H1 (cell line): Measurements from ENCODE around the gene NAV2. TPM values are rescaled to one million over a fixed set of nuclear protein-coding genes. Genes with fewer than 3 reads are reported as not detected.

ENCODE experiments used
- CTCF ChIA-PET: fragments of 300-600 bp; sonication (Branson Sonifier 250); formaldehyde crosslinking; loops from one replicate; lab custom pipeline; 2021; ENCODE audit not compliant: partially characterized antibody; lab: Charles Lee
- POLR2A ChIA-PET: fragments of 300-600 bp; sonication (Branson Sonifier 250); formaldehyde crosslinking; loops from one replicate; lab custom pipeline; 2021; ENCODE audit warnings: inconsistent platforms; ENCODE audit not compliant: partially characterized antibody; lab: Charles Lee
- DNase-seq, 2 experiments: peaks; one replicate each; pipeline versions ENCODE4 v3.0.0 to v3.0.0-alpha.2; 2010 to 2022; ENCODE audit warnings: low spot score in 2 of 2, low read depth in 1 of 2, mixed read lengths in 1 of 2
- FAIRE-seq: peaks from 2 replicates; lab custom pipeline; 2011; peaks lifted over from hg19 to GRCh38; lab: Jason Lieb, UNC
- H2AFZ ChIP-seq: 2 replicates; pipeline ENCODE4 v1.8.1; 2012; ENCODE audit warnings: low read length, inconsistent platforms
- H2AK5ac ChIP-seq: 2 replicates; pipeline ENCODE4 v1.6.1; 2013; ENCODE audit warnings: low read depth, low read length
- H2BK120ac ChIP-seq: replicated peaks from 2 replicates; pipeline ENCODE3; 2013; ENCODE audit warnings: low read depth, low read length, inconsistent platforms
- H2BK12ac ChIP-seq: 2 replicates; pipeline ENCODE4 v1.6.1; 2013; ENCODE audit warnings: low read depth, low read length
- H2BK15ac ChIP-seq: 2 replicates; pipeline ENCODE4 v1.6.1; 2013; ENCODE audit warnings: low read length
- H2BK20ac ChIP-seq: 2 replicates; pipeline ENCODE4 v1.6.1; 2013; ENCODE audit warnings: low read length
- H2BK5ac ChIP-seq: 2 replicates; pipeline ENCODE4 v1.6.1; 2013; ENCODE audit warnings: low read depth, low read length
- H3K14ac ChIP-seq: 2 replicates; pipeline ENCODE4 v1.6.1; 2013; ENCODE audit warnings: inconsistent platforms; ENCODE audit not compliant: insufficient read length
- H3K18ac ChIP-seq: 2 replicates; pipeline ENCODE4 v1.6.1; 2013; ENCODE audit warnings: low read length; ENCODE audit errors: extremely low read depth
- H3K23ac ChIP-seq: 2 replicates; pipeline ENCODE4 v1.6.1; 2013; ENCODE audit warnings: inconsistent platforms; ENCODE audit not compliant: insufficient read length
- H3K23me2 ChIP-seq: 2 replicates; pipeline ENCODE4 v1.6.1; 2013; ENCODE audit warnings: low read depth, low read length
- H3K27ac ChIP-seq: 2 replicates; pipeline ENCODE4 v1.6.1; 2011; ENCODE audit warnings: low read depth, low read length, inconsistent platforms
- H3K27me3 ChIP-seq, 4 experiments: replicated peaks in 1 of 4; 1 replicate in 1 of 4; 2 replicates in 3 of 4; pipeline versions ENCODE4 v1.6.1 to v1.8.1; 2011 to 2013; ENCODE audit warnings: low read length in 3 of 4, mild to moderate bottlenecking in 3 of 4, inconsistent platforms in 2 of 4, mixed read lengths in 2 of 4, moderate library complexity in 1 of 4; ENCODE audit not compliant: control insufficient read depth in 3 of 4, insufficient read depth in 3 of 4; ENCODE audit errors: extremely low read depth in 1 of 4
- H3K36me3 ChIP-seq, 4 experiments: 2 replicates each; pipeline versions ENCODE4 v1.6.1 to v1.8.1; 2011 to 2013; ENCODE audit warnings: mild to moderate bottlenecking in 4 of 4, low read length in 3 of 4, moderate library complexity in 2 of 4, control low read depth in 1 of 4, inconsistent platforms in 1 of 4; ENCODE audit not compliant: insufficient read depth in 4 of 4, control insufficient read depth in 2 of 4
- H3K4ac ChIP-seq: replicated peaks from 2 replicates; pipeline ENCODE3; 2013; ENCODE audit warnings: low read length, low read depth, mixed read lengths, inconsistent platforms; ENCODE audit not compliant: insufficient read length
- H3K4me1 ChIP-seq, 4 experiments: replicated peaks in 1 of 4; 1 replicate in 1 of 4; 2 replicates in 3 of 4; pipeline versions ENCODE4 v1.6.1 to v1.8.1; 2011 to 2013; ENCODE audit warnings: low read length in 3 of 4, inconsistent platforms in 2 of 4, mixed read lengths in 1 of 4; ENCODE audit not compliant: insufficient read depth in 4 of 4, control insufficient read depth in 3 of 4
- H3K4me2 ChIP-seq, 2 experiments: 2 replicates each; pipeline versions ENCODE4 v1.6.1 to v1.8.1; 2011 to 2013; ENCODE audit warnings: low read depth in 2 of 2, low read length in 2 of 2, control low read depth in 1 of 2, inconsistent platforms in 1 of 2, mild to moderate bottlenecking in 1 of 2; ENCODE audit not compliant: insufficient read depth in 1 of 2
- H3K4me3 ChIP-seq, 4 experiments: fragments of 200-600, 300-600 bp in 1 of 4; sonication (generic), shearing (Covaris generic), sonication (Bioruptor Twin) in 1 of 4; 2 replicates each; pipeline versions ENCODE4 v1.5.1 to v1.8.1; 2011 to 2016; ENCODE audit warnings: low read length in 4 of 4, low read depth in 3 of 4, control low read depth in 2 of 4, inconsistent platforms in 2 of 4, mild to moderate bottlenecking in 2 of 4, mixed read lengths in 1 of 4, moderate library complexity in 1 of 4; ENCODE audit not compliant: insufficient read depth in 2 of 4; ENCODE audit errors: extremely low read depth in 1 of 4
- H3K56ac ChIP-seq: replicated peaks from 2 replicates; pipeline ENCODE3; 2013; ENCODE audit warnings: low read depth, mild to moderate bottlenecking, mixed read lengths, low read length, inconsistent platforms; ENCODE audit not compliant: insufficient read length
- H3K79me1 ChIP-seq: 2 replicates; pipeline ENCODE4 v1.6.1; 2013; ENCODE audit warnings: low read depth, low read length, control low read depth
- H3K79me2 ChIP-seq, 2 experiments: 2 replicates each; pipeline versions ENCODE4 v1.6.1 to v1.8.1; 2012 to 2013; ENCODE audit warnings: low read length in 2 of 2, mild to moderate bottlenecking in 2 of 2, inconsistent platforms in 1 of 2; ENCODE audit not compliant: insufficient read depth in 2 of 2, control insufficient read depth in 1 of 2
- H3K9ac ChIP-seq, 4 experiments: replicated peaks in 1 of 4; 1 replicate in 1 of 4; 2 replicates in 3 of 4; pipeline versions ENCODE4 v1.6.1 to v1.8.1; 2011 to 2013; ENCODE audit warnings: low read depth in 3 of 4, low read length in 3 of 4, control low read depth in 2 of 4, mild to moderate bottlenecking in 2 of 4, moderate library complexity in 2 of 4, inconsistent platforms in 1 of 4; ENCODE audit errors: extremely low read depth in 1 of 4
- H3K9me3 ChIP-seq, 2 experiments: 2 replicates each; pipeline versions ENCODE4 v1.6.1 to v1.8.1; 2012 to 2013; ENCODE audit warnings: mild to moderate bottlenecking in 2 of 2, moderate library complexity in 2 of 2, control low read depth in 1 of 2, inconsistent platforms in 1 of 2, low read depth in 1 of 2, low read length in 1 of 2, mixed read lengths in 1 of 2; ENCODE audit not compliant: insufficient read depth in 2 of 2
- H4K20me1 ChIP-seq, 2 experiments: replicated peaks in 1 of 2; 2 replicates each; pipeline versions ENCODE3 to v1.8.1; 2011 to 2013; ENCODE audit warnings: inconsistent platforms in 2 of 2, low read length in 2 of 2, mild to moderate bottlenecking in 1 of 2; ENCODE audit not compliant: insufficient read depth in 2 of 2, control insufficient read depth in 1 of 2
- H4K5ac ChIP-seq: 2 replicates; pipeline ENCODE4 v1.6.1; 2013; ENCODE audit warnings: low read length, low read depth, mixed read lengths, inconsistent platforms; ENCODE audit not compliant: insufficient read length
- H4K8ac ChIP-seq: 2 replicates; pipeline ENCODE4 v1.8.0; 2013; ENCODE audit warnings: mild to moderate bottlenecking, moderate library complexity, low read length, inconsistent platforms; ENCODE audit not compliant: insufficient read depth; ENCODE audit errors: extremely low read depth
- H4K91ac ChIP-seq: replicated peaks from 2 replicates; pipeline ENCODE3; 2013; ENCODE audit warnings: low read length, mixed read lengths, inconsistent platforms; ENCODE audit not compliant: insufficient read length
- BACH1 ChIP-seq: IDR thresholded peaks from 2 replicates; pipeline ENCODE4 v1.6.1; 2012; ENCODE audit warnings: low read length, improper control_type of control experiment
- EZH2 ChIP-seq: fragments of 200-600 bp; sonication (generic); IDR thresholded peaks from 2 replicates; pipeline ENCODE4 v1.7.1; 2012; ENCODE audit warnings: low read depth, mild to moderate bottlenecking, moderate library complexity, low read length, inconsistent platforms; ENCODE audit not compliant: severe bottlenecking
- NANOG ChIP-seq: IDR thresholded peaks from 2 replicates; pipeline ENCODE4 v1.6.1; 2011; ENCODE audit warnings: low read length, low read depth, mild to moderate bottlenecking, inconsistent platforms; ENCODE audit not compliant: insufficient read depth, poor library complexity, severe bottlenecking
- SIX5 ChIP-seq: IDR thresholded peaks from 2 replicates; pipeline ENCODE4 v1.6.1; 2011; ENCODE audit warnings: mild to moderate bottlenecking, low read depth, low read length
- SP4 ChIP-seq: IDR thresholded peaks from 2 replicates; pipeline ENCODE4 v1.6.1; 2012; ENCODE audit warnings: low read length, inconsistent platforms
- TCF12 ChIP-seq: IDR thresholded peaks from 2 replicates; pipeline ENCODE4 v1.6.1; 2011; ENCODE audit warnings: low read depth, mild to moderate bottlenecking, low read length
- TEAD4 ChIP-seq: IDR thresholded peaks from 2 replicates; pipeline ENCODE4 v1.6.1; 2012; ENCODE audit warnings: low read depth, low read length, inconsistent platforms, mixed read lengths
- WGBS, 2 experiments: shearing (Covaris generic) in 1 of 2; methylation state at CpG; one replicate each; pipeline versions ENCODE4 v1.1.6 to v1.1.7; 2013 to 2015; ENCODE audit warnings: low lambda C conversion rate in 2 of 2, mixed read lengths in 2 of 2, inconsistent platforms in 1 of 2, low coverage in 1 of 2, missing lambda C conversion rate in 1 of 2; ENCODE audit not compliant: insufficient replicate concordance in 2 of 2, insufficient coverage in 1 of 2, insufficient read length in 1 of 2; ENCODE audit errors: extremely low coverage in 1 of 2, missing lambda C conversion rate in 1 of 2; 5-methylcytosine and 5-hydroxymethylcytosine counted together
- polyA plus RNA-seq, 7 experiments: library from polyadenylated mRNA; depleted of rRNA in 3 of 7; stranded (reverse) in 5 of 7; unstranded in 2 of 7; fragments of >200 nt in 5 of 7; fragments of 200-250 nt in 2 of 7; gene quantifications; 1 replicate in 5 of 7; 2 replicates in 1 of 7; 4 replicates in 1 of 7; pipeline versions ENCODE4 v1.2.1 to v1.2.3, GENCODE V29; 2011 to 2013; ENCODE audit warnings: missing spikeins in 2 of 7, mixed read lengths in 2 of 7
- total RNA-seq: library from RNA; stranded (reverse); fragmentation: NEBNext Ultra II Directional; extraction: Animal tissue kit (Norgen Biotek cat#: 25700); gene quantifications from 2 replicates; pipeline ENCODE4 v1.2.1, GENCODE V29; 2021
- TF ChIP-seq, protein P1 (sequence below): IDR thresholded peaks from 2 replicates; pipeline ENCODE4 v1.6.1; 2012; ENCODE audit warnings: inconsistent platforms

The NAV2 gene
- total and polyA plus RNA-seq, 2 of the 8 experiments (the other 6 are each of a cell fraction or from before 2014, with no cell fraction given), result 35.6 to 73.6 TPM

GRCh38 chr11:19956228-19956627 lies 243.6 kb downstream of the NAV2 start:
- 0 out of 4 replicates have a peak, but pooled peaks cover 0 to 14% of the 10 kb centered on the region in 2 experiments for H3K79me2 ChIP-seq
- 78% methylated on average over 4 of the region's 4 CpGs; no CpG with 5 or more reads in 1 of the 2 experiments for WGBS, 2 experiments
- H3K4me2 ChIP-seq, result no peak overlapping the region

More at GRCh38 chr11:19956228-19956627, 243.6 kb downstream of the NAV2 start:
- Histone ChIP-seq H3K9me3 (no peaks in the 10 kb centered on the region), H2BK12ac (no peak overlapping the region), H3K27ac (no peak overlapping the region), H2BK15ac (no peak overlapping the region), H3K23me2 (no peaks in the 10 kb centered on the region; the same call in 1 of the 2 replicates), H2BK120ac (no peak overlapping the region), H2BK5ac (no peak overlapping the region), H3K79me1 (peaks cover 4% of the 10 kb centered on the region; the same call in 1 of the 2 replicates), H4K8ac (no peak overlapping the region), H4K5ac (no peak overlapping the region), H3K4me3 (no peak overlapping the region), H3K14ac (no peak overlapping the region), H4K91ac (no peak overlapping the region), H3K27me3 (no peaks in the 10 kb centered on the region), H3K4ac (no peak overlapping the region), H3K9ac (no peak overlapping the region), H2AK5ac (no peak overlapping the region), H3K4me1 (peaks cover 8 to 26% (median 21%) of the 10 kb centered on the region in 4 experiments), H4K20me1 (no peaks in the 10 kb centered on the region), H3K36me3 (peaks cover 0 to 3% (median 2%) of the 10 kb centered on the region in 4 experiments; a peak in 4 of 8 replicates), H3K56ac (no peak overlapping the region), H3K18ac (no peak overlapping the region), H3K23ac (no peak overlapping the region), H2AFZ (no peak overlapping the region), H2BK20ac (no peak overlapping the region)
- FAIRE-seq (no peak), DNase-seq (no peak)
- TF ChIP-seq SP4 (no peak), NANOG (no peak), SIX5 (no peak), TCF12 (no peak), EZH2 (no peak), TEAD4 (no peak), BACH1 (no peak)
- TF ChIP-seq, protein P1, sequence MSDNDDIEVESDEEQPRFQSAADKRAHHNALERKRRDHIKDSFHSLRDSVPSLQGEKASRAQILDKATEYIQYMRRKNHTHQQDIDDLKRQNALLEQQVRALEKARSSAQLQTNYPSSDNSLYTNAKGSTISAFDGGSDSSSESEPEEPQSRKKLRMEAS, result no peak
- ChIA-PET CTCF (interaction anchor here (0.8 to 1.9 kb wide), 10 partner anchors 10 to 319 kb away, joined by 3 to 5 read pairs (median 4); no protein-coding TSS in a partner anchor), POLR2A (no interaction called here)
